Upper lobe of left lung (tissue), 4 donors: ENCODE data around the gene SRSF2.

Experiments
- CTCF ChIP-seq, 6 experiments: fragments of 450-650 bp in 4 of 6; fragments of 200-600 bp in 2 of 6; sonication (generic) in 2 of 6; IDR thresholded peaks; one replicate each; pipeline ENCODE4 v1.5.1; 2016 to 2019; ENCODE audit warnings: antibody characterized with exemption in 6 of 6
- EP300 ChIP-seq, 4 donors: sonication (generic); formaldehyde crosslinking; IDR thresholded peaks; one replicate each; pipeline ENCODE4 v1.5.1; 2017; ENCODE audit warnings: antibody characterized with exemption in 4 of 4, control low read depth in 2 of 4
- POLR2A ChIP-seq, 4 donors: fragments of 450-650 bp; IDR thresholded peaks; one replicate each; pipeline ENCODE4 v1.5.1; 2016 to 2017; ENCODE audit warnings: antibody characterized with exemption in 4 of 4, mild to moderate bottlenecking in 2 of 4
- POLR2AphosphoS5 ChIP-seq, 2 donors: sonication (generic); formaldehyde crosslinking; IDR thresholded peaks; one replicate each; pipeline ENCODE4 v1.5.1; 2017; ENCODE audit warnings: antibody characterized with exemption in 2 of 2

DNA sequence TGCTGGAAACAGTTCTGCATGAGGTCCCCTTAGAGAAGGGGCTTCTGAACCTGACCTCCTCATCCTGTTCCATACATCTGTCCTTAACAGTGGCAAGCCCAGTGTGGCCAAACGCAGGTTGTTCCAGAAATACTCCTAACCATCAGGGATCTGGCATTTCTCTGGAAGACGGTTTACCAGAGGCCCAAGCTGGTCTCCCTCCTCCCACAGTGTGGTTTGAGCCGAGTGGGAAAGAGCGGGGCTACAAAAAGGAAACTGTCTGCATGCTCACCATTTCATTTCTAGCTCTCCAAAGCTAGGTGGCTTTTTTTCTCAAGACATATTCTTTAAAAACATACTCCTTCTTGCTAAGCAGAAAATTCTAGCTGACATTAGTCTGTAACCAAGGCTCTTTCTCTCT is 32.3 kb downstream of the SRSF2 start:
- TF ChIP-seq CTCF (IDR thresholded peaks at IDR 0.05) (no peak), POLR2A (IDR thresholded peaks at IDR 0.05) (no peak), POLR2AphosphoS5 (IDR thresholded peaks at IDR 0.05) (no peak), EP300 (IDR thresholded peaks at IDR 0.05) (no peak)
